HepG2 (cell line): ENCODE data around the gene CBL. TPM values are rescaled to one million over a fixed set of nuclear protein-coding genes. Genes with fewer than 3 reads are reported as not detected.

ENCODE experiments used
- ATAC-seq: fragments of 200-7000 bp; cut with Tn5 transposase; 3 replicates; pipeline ENCODE4 v1.9.1; 2020; ENCODE audit warnings: mild to moderate bottlenecking, moderate library complexity
- BruUV-seq: library from RNA; stranded (reverse); fragments of 400-500 nt; replicated peaks from 2 replicates; lab custom pipeline; 2021; lab: Mats Ljungman, UMichigan
- CTCF ChIA-PET: fragments of 300-600 bp; formaldehyde crosslinking; extraction: SDS; loops from one replicate; lab custom pipeline; 2021; ENCODE audit warnings: low total read pairs, inconsistent platforms, low intra/inter-chr PET ratio; lab: Yijun Ruan, JAX
- POLR2A ChIA-PET: fragments of 350-600 bp; sonication (Branson Sonifier 250); formaldehyde crosslinking; loops from one replicate; lab custom pipeline; 2020; ENCODE audit warnings: antibody characterized with exemption, inconsistent platforms; lab: Yijun Ruan, JAX
- DNase-seq: peaks from one replicate; pipeline ENCODE4 v3.0.0-alpha.2; 2015; ENCODE audit warnings: low spot score
- FAIRE-seq: peaks from 3 replicates; lab custom pipeline; 2011; peaks lifted over from hg19 to GRCh38; lab: Jason Lieb, UNC
- H2AFZ ChIP-seq: one replicate; pipeline ENCODE4 v1.6.1; 2011; ENCODE audit warnings: low read length, inconsistent platforms
- H3K27ac ChIP-seq: fragments of 300-600 bp; 3 replicates; pipeline ENCODE4 v1.8.0; 2011; ENCODE audit warnings: mixed run types, mild to moderate bottlenecking, mixed read lengths, low read length, inconsistent platforms; ENCODE audit not compliant: insufficient read depth; ENCODE audit errors: extremely low read length
- H3K27me3 ChIP-seq, 2 experiments: fragments of 200-600 bp in 1 of 2; 2 replicates in 1 of 2; 3 replicates in 1 of 2; pipeline versions ENCODE4 v1.6.0 to v1.8.0; 2011; ENCODE audit warnings: low read length in 2 of 2, mild to moderate bottlenecking in 2 of 2, moderate library complexity in 2 of 2, inconsistent platforms in 1 of 2; ENCODE audit not compliant: insufficient read depth in 2 of 2, control insufficient read depth in 1 of 2
- H3K36me3 ChIP-seq, 2 experiments: fragments of 200-600 bp in 1 of 2; replicated peaks in 1 of 2; 2 replicates in 1 of 2; 3 replicates in 1 of 2; pipeline versions ENCODE4 v1.5.1 to v1.8.0; 2011; ENCODE audit warnings: low read length in 2 of 2, inconsistent platforms in 1 of 2; ENCODE audit not compliant: insufficient read depth in 2 of 2, control insufficient read depth in 1 of 2
- H3K4me1 ChIP-seq: 2 replicates; pipeline ENCODE4 v1.5.1; 2012; ENCODE audit warnings: low read length, inconsistent platforms; ENCODE audit not compliant: insufficient read depth
- H3K4me2 ChIP-seq: 2 replicates; pipeline ENCODE4 v1.6.0; 2011; ENCODE audit warnings: low read depth, low read length, inconsistent platforms
- H3K4me3 ChIP-seq, 3 experiments: fragments of 200-600 bp in 1 of 3; sonication (generic), shearing (Covaris generic) in 1 of 3; replicated peaks in 1 of 3; 2 replicates each; pipeline ENCODE4 v1.5.1; 2011 to 2016; ENCODE audit warnings: low read length in 3 of 3, inconsistent platforms in 2 of 3, low read depth in 2 of 3, mild to moderate bottlenecking in 2 of 3, control low read depth in 1 of 3, mixed read lengths in 1 of 3; ENCODE audit not compliant: insufficient read depth in 1 of 3
- H3K79me2 ChIP-seq: one replicate; pipeline ENCODE4 v1.6.1; 2011; ENCODE audit warnings: low read length, inconsistent platforms; ENCODE audit not compliant: insufficient read depth
- H3K9ac ChIP-seq: 2 replicates; pipeline ENCODE4 v1.6.0; 2011; ENCODE audit warnings: mild to moderate bottlenecking, low read depth, low read length, inconsistent platforms; ENCODE audit not compliant: insufficient read depth
- H3K9me3 ChIP-seq: 2 replicates; pipeline ENCODE4 v1.5.1; 2012; ENCODE audit warnings: mild to moderate bottlenecking, low read length
- H4K20me1 ChIP-seq: 2 replicates; pipeline ENCODE4 v1.6.0; 2011; ENCODE audit warnings: inconsistent platforms, mild to moderate bottlenecking, low read length, moderate library complexity; ENCODE audit not compliant: insufficient read depth
- ZSCAN25 ChIP-seq: sonication (generic); formaldehyde crosslinking; IDR thresholded peaks from 2 replicates; pipeline ENCODE4 v1.8.0; 2022; ENCODE audit warnings: mild to moderate bottlenecking, missing genetic modification reagents
- WGBS: methylation state at CpG from one replicate; pipeline ENCODE4 v1.1.6; 2017; ENCODE audit warnings: low lambda C conversion rate; 5-methylcytosine and 5-hydroxymethylcytosine counted together
- in situ Hi-C: cut with HindIII; loops from 2 replicates; pipeline ENCODE4 v1.10.0; 2017; ENCODE audit warnings: low pct_unique_long_range_greater_than_20kb; ENCODE audit not compliant: extremely low pct_ligation_motif_present
- intact Hi-C: fragments of 100-400 bp; cut with micrococcal nuclease; formaldehyde crosslinking; loops from one replicate; pipeline ENCODE4 v1.10.0; 2022; ENCODE audit not compliant: unreplicated experiment
- polyA plus RNA-seq, 8 experiments: library from polyadenylated mRNA; depleted of rRNA in 3 of 8; stranded (reverse) in 7 of 8; unstranded in 1 of 8; fragments of >200 nt; fragmentation: Illumina TruSeq in 4 of 8; extraction: Trizol in 4 of 8; gene quantifications; 2 replicates each; pipeline versions ENCODE4 v1.2.1 to v1.2.3, GENCODE V29; 2011 to 2016; ENCODE audit warnings: low read depth in 4 of 8, missing spikeins in 1 of 8, mixed read lengths in 1 of 8; ENCODE audit not compliant: insufficient read depth in 1 of 8
- total RNA-seq, 5 experiments: library from RNA; depleted of rRNA; stranded (reverse); fragments of >200 nt; fragmentation: Illumina TruSeq; extraction: Trizol; gene quantifications; 2 replicates each; pipeline ENCODE4 v1.2.3, GENCODE V29; 2016; ENCODE audit warnings: low read depth in 1 of 5
- TF ChIP-seq, protein P1 (sequence below), 2 experiments: sonication (generic) in 1 of 2; formaldehyde crosslinking in 1 of 2; IDR thresholded peaks; 2 replicates each; pipeline versions ENCODE4 v1.4.0 to v1.6.1; 2018 to 2020; ENCODE audit warnings: missing genetic modification reagents in 2 of 2, borderline replicate concordance in 1 of 2, low read depth in 1 of 2, mild to moderate bottlenecking in 1 of 2, missing biosample characterization in 1 of 2
- TF ChIP-seq, protein P2 (sequence below): sonication (generic); formaldehyde crosslinking; IDR thresholded peaks from 2 replicates; pipeline ENCODE4 v1.4.0; 2020; ENCODE audit warnings: missing genetic modification reagents, borderline replicate concordance
- TF ChIP-seq, protein P3 (sequence below): sonication (generic); formaldehyde crosslinking; IDR thresholded peaks from 2 replicates; pipeline ENCODE4 v1.4.0; 2020; ENCODE audit warnings: missing genetic modification reagents

Gene CBL
- total and polyA plus RNA-seq, 2 of the 13 experiments (the other 11 are each of a cell fraction or from before 2014, with no cell fraction given) = 6.6 to 7.4 TPM

DNA sequence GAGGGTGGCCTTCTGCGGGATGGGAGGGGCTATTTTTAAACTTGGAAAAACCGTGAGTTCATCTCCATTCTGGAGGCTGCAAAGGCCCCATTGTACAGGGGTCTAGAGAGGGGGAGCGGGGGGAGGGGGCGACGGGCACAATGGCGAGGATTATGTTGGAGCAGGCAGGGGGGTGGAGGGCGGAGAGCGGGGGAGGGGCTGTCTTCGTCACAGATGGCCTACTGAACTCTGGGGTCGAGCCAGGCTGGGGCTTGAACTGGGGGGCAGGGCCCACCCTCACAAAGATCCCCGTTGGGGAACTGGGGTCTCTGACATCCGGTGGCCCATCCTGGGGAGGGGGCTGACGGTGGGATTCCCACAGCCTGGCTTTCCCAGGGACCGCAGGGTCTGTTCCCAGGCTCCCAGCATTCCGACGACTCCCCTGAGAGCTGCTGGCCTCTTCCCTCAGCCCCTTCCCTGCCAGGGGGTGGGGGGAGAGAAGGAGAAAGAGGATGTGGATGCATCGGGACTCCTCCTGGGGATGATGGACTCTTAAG lies 114.2 kb downstream of the CBL start:
- BruUV-seq = no TSS peak

More for the DNA sequence above, 114.2 kb downstream of the CBL start:
- ChIA-PET POLR2A (interaction anchor here (1.9 kb wide), 1 partner anchor 48 kb away, joined by 7 read pairs; no protein-coding TSS in a partner anchor), CTCF (no interaction called here)
- in situ Hi-C loops (no loop called here), intact Hi-C loops (loop anchor here (10.0 kb wide), 1 partner anchor 116 kb away; the partner anchor contains the start of gene CBL)
- FAIRE-seq (no peak), DNase-seq (no peak), ATAC-seq (no peak)
- Histone ChIP-seq H3K36me3 (no peaks in the 10 kb centered on the region), H2AFZ (no peak overlapping the region), H3K9ac (no peak overlapping the region), H3K27ac (no peak overlapping the region), H4K20me1 (no peaks in the 10 kb centered on the region), H3K4me2 (peak overlapping the region; percentile 96; the same call in 1 of the 2 replicates), H3K4me1 (peaks cover 82% of the 10 kb centered on the region), H3K27me3 (peaks cover 0 to 9% of the 10 kb centered on the region in 2 experiments; a peak in 2 of 5 replicates), H3K4me3 (0 out of 6 replicates have a peak overlapping the region, but pooled peaks of 1 of the 3 experiments have one; percentile 7), H3K9me3 (no peaks in the 10 kb centered on the region), H3K79me2 (no peaks in the 10 kb centered on the region)
- TF ChIP-seq, protein P1, sequence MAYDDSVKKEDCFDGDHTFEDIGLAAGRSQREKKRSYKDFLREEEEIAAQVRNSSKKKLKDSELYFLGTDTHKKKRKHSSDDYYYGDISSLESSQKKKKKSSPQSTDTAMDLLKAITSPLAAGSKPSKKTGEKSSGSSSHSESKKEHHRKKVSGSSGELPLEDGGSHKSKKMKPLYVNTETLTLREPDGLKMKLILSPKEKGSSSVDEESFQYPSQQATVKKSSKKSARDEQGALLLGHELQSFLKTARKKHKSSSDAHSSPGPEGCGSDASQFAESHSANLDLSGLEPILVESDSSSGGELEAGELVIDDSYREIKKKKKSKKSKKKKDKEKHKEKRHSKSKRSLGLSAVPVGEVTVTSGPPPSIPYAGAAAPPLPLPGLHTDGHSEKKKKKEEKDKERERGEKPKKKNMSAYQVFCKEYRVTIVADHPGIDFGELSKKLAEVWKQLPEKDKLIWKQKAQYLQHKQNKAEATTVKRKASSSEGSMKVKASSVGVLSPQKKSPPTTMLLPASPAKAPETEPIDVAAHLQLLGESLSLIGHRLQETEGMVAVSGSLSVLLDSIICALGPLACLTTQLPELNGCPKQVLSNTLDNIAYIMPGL (CRISPR knock-in tag; IDR thresholded peaks at IDR 0.05; ENCODE audit: borderline replicate concordance in 1 of 2, low read depth in 1 of 2) = no peak
- TF ChIP-seq, protein P2, sequence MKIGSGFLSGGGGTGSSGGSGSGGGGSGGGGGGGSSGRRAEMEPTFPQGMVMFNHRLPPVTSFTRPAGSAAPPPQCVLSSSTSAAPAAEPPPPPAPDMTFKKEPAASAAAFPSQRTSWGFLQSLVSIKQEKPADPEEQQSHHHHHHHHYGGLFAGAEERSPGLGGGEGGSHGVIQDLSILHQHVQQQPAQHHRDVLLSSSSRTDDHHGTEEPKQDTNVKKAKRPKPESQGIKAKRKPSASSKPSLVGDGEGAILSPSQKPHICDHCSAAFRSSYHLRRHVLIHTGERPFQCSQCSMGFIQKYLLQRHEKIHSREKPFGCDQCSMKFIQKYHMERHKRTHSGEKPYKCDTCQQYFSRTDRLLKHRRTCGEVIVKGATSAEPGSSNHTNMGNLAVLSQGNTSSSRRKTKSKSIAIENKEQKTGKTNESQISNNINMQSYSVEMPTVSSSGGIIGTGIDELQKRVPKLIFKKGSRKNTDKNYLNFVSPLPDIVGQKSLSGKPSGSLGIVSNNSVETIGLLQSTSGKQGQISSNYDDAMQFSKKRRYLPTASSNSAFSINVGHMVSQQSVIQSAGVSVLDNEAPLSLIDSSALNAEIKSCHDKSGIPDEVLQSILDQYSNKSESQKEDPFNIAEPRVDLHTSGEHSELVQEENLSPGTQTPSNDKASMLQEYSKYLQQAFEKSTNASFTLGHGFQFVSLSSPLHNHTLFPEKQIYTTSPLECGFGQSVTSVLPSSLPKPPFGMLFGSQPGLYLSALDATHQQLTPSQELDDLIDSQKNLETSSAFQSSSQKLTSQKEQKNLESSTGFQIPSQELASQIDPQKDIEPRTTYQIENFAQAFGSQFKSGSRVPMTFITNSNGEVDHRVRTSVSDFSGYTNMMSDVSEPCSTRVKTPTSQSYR (CRISPR knock-in tag) = peak; percentile 31; the same call in 1 of the 2 replicates
- 0 out of 2 replicates have a peak, but pooled peaks have one; percentile 42 for TF ChIP-seq ZSCAN25
- TF ChIP-seq, protein P3, sequence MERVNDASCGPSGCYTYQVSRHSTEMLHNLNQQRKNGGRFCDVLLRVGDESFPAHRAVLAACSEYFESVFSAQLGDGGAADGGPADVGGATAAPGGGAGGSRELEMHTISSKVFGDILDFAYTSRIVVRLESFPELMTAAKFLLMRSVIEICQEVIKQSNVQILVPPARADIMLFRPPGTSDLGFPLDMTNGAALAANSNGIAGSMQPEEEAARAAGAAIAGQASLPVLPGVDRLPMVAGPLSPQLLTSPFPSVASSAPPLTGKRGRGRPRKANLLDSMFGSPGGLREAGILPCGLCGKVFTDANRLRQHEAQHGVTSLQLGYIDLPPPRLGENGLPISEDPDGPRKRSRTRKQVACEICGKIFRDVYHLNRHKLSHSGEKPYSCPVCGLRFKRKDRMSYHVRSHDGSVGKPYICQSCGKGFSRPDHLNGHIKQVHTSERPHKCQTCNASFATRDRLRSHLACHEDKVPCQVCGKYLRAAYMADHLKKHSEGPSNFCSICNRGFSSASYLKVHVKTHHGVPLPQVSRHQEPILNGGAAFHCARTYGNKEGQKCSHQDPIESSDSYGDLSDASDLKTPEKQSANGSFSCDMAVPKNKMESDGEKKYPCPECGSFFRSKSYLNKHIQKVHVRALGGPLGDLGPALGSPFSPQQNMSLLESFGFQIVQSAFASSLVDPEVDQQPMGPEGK (CRISPR knock-in tag) = 0 out of 2 replicates have a peak, but pooled peaks have one; percentile 3
- 43% methylated on average over 13 of the region's 17 CpGs for WGBS
